22Rv1 (cell line): ENCODE results near the gene DCHS1.

Source experiments
- ZFX ChIP-seq: fragments of 450-650 bp; IDR thresholded peaks from 2 replicates; pipeline ENCODE4 v1.6.1; 2017; ENCODE audit warnings: antibody characterized with exemption, borderline replicate concordance
- TF ChIP-seq, protein P1 (sequence below): fragments of 450-650 bp; IDR thresholded peaks from 2 replicates; pipeline ENCODE4 v1.5.1; 2017; ENCODE audit warnings: mild to moderate bottlenecking

DNA sequence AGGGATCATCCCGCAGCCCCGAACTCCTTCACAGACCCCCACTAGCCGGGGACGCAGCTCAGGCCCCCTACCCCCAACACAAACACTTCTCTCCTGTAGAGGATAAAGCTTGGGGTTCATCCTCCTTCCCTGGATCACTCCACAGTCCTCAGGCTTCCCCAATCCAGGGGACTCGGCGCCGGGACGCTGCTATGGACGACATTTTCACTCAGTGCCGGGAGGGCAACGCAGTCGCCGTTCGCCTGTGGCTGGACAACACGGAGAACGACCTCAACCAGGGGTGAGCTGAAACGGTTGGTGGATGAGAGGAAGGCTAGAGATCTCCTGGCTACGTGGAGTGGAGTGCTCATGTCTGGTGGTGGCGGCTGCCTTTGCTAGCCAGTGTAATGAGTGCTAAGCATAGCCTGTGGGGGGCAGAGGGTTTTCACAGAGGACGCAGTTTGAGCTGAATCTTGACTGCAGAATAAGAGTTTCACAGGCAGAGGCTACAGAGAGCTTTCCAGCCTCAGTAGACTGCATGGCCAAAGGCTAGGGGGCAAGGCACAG, 51.5 kb downstream of the DCHS1 start:
- TF ChIP-seq, protein P1, sequence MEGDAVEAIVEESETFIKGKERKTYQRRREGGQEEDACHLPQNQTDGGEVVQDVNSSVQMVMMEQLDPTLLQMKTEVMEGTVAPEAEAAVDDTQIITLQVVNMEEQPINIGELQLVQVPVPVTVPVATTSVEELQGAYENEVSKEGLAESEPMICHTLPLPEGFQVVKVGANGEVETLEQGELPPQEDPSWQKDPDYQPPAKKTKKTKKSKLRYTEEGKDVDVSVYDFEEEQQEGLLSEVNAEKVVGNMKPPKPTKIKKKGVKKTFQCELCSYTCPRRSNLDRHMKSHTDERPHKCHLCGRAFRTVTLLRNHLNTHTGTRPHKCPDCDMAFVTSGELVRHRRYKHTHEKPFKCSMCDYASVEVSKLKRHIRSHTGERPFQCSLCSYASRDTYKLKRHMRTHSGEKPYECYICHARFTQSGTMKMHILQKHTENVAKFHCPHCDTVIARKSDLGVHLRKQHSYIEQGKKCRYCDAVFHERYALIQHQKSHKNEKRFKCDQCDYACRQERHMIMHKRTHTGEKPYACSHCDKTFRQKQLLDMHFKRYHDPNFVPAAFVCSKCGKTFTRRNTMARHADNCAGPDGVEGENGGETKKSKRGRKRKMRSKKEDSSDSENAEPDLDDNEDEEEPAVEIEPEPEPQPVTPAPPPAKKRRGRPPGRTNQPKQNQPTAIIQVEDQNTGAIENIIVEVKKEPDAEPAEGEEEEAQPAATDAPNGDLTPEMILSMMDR = no peak; the same call in 1 of the 2 replicates
- TF ChIP-seq ZFX = no peak
